PFSK-1 (cell line): ENCODE measurements around the gene OPA3.

Experiments
- REST ChIP-seq, 2 experiments: IDR thresholded peaks; 2 replicates each; pipeline versions ENCODE4 v1.6.1 to v1.8.0; 2011 to 2012; ENCODE audit warnings: low read depth in 2 of 2, low read length in 2 of 2, control low read depth in 1 of 2, inconsistent platforms in 1 of 2, mild to moderate bottlenecking in 1 of 2, moderate library complexity in 1 of 2; ENCODE audit not compliant: insufficient read depth in 1 of 2
- TAF1 ChIP-seq: IDR thresholded peaks from 2 replicates; pipeline ENCODE4 v1.6.1; 2012; ENCODE audit warnings: low read length, control low read depth, borderline replicate concordance; ENCODE audit not compliant: insufficient read depth

DNA sequence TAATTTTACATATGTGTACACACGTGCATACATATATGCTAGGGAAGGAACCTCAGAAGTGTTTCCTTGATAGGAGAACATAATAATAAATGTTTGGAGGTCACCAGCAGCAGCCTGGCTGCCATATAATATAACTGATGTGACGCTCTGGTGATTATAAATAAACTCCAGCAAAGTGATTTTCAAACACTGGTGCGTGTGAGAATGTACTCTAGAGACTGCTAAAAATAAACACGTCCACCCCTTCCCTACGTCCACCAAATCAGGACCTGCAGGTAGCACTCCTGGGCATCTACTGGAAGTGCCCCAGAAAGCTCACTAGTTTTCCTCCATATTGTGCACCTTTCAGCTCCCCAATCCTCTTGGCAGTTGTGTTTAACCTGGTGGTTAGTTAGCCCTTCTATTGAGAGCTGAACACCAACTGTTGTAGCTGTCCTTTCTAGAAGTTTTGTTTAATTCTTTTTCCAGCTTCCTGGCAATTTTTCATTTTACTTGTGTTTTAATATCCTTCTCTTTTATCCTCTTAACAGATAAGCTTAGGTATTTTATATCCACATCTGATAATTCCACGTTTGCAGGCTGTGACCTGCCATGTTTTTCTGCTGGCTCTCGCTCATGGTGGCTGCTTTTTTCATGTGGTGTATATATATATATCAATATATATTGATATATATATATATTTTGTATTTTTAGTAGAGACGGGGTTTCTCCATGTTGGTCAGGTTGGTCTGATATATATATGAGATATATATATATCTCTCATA lies 13.0 kb downstream of the OPA3 start:
- TF ChIP-seq TAF1 (no peak), REST (IDR thresholded peaks at IDR 0.05; ENCODE audit: insufficient read depth in 1 of 2, low read depth in 2 of 2, low read length in 2 of 2) (no peak)
